NCI-H2196 treated with DMSO at 0.1 percent for 48 hours (cell line): ENCODE results near the gene PLA1A.

Experiments
- DNase-seq: peaks from one replicate; lab custom pipeline; 2025; ENCODE audit not compliant: unreplicated experiment; lab: John Stamatoyannopoulos, UW

The PLA1A gene

DNA sequence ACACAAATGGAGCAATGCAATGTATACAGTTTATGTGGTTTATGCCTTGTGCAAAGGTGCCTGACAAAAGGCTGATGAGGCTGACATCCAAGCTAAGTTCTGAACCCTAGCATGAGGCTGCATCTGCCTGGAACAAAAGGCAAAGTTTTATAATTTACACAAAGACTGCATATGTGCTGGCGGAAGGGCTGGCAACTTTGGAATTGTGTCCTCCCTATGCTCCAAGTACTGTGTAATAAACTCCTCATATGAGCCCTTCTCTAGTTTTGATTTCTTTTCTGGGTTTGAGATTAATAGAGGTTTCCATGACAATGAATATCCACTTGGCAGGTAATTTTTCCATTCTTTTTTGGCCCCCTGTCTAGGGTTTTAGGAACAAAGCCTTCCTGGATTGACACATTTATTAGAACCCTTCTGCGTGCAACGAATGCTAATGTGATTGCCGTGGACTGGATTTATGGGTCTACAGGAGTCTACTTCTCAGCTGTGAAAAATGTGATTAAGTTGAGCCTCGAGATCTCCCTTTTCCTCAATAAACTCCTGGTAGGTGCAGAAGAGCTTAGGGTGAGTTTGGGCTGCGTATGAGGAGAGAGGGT is 10.8 kb downstream of the PLA1A start:
- DNase-seq, result no peak

DNA sequence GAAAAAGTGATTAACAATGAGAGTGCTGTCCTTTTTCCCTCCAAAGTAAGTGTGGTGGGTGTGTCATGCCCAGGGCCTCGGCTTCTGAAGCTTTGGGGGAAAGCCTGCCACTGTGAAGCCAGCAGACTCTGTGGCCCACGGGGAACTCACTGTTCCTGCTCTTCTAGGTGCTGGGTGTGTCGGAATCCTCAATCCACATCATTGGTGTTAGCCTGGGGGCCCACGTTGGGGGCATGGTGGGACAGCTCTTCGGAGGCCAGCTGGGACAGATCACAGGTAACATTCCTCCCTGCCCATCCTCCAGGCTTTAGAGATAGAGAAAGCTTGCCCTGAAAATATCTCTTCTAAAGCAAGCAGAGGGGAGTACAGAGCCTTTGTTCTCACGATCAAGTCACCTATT is 11.6 kb downstream of the PLA1A start:
- DNase-seq, result no peak

DNA sequence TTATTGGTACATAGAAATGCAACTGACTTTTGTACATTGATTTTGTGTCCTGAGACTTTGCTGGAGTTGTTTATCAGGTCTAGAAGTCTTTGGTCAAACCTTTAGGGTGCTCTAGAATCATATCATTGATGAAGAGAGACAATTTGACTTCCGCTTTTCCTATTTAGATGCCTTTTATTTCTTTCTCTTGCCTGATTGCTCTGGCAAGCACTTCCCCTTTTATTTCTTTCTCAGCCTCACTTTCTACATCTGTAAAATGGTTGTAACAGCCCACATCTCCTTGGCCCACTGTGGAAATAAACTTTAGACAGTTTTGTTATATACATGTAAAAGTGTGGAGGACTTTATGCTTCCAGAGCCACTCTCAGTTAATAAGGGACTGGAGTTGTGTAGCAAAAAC is 14.0 kb downstream of the PLA1A start:
- DNase-seq, result no peak

DNA sequence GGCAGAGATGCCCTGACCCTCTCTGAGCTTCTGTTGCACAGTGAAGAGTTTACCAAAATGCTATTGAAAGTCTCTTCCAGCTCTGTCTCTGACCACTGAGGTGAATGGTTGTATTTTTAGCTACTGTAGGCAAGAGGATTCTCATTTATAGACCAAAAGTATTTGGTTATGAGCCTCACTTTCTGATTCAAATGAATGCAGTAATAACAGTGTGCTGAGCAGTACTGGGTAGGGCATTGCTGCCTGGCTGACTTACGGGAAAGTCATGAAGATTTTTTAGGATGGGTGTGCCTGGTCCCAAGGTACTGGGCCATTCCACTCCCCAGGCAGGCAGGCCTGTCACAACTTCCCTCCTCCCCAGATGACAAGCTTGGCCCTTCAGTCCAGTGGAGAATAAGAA is 15.5 kb downstream of the PLA1A start:
- DNase-seq, result no peak

DNA sequence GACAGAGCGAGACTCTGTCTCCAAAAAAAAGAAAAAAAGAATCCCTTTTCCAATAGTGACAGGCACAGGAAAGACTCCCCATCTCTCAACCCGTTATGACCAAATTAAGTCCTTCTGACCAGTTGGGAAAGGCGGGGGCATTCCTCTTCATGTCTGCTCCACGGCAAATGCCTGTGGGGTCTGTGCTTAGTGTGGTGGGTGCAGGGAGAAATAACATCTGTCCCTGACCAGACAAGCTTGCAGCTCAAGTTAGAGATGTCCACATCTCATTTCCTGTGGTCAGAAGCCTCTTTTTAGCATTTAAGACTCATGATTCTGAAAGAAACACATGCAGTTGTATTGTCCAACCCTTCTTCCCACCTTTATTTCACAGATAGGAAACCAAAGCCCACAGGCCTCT is 16.2 kb downstream of the PLA1A start:
- DNase-seq, result no peak

DNA sequence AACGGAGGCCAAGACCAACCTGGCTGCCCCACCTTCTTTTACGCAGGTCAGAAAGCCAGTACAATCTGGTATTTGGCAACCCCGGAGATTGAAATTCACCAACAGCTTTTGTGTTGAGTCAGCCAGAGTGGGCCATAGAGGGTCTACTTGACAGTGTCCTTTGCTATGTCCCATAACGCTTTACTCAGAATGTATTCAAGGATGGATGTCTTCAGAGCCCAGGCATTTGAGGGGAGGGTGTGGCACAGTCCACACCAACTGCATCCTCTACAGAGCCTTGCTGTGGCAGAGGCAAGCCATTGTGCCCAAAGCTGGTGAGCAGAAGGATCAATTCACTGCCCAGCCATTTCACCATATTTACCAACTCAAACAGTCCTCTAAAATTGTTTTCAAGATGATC is 18.4 kb downstream of the PLA1A start:
- no peak for DNase-seq

DNA sequence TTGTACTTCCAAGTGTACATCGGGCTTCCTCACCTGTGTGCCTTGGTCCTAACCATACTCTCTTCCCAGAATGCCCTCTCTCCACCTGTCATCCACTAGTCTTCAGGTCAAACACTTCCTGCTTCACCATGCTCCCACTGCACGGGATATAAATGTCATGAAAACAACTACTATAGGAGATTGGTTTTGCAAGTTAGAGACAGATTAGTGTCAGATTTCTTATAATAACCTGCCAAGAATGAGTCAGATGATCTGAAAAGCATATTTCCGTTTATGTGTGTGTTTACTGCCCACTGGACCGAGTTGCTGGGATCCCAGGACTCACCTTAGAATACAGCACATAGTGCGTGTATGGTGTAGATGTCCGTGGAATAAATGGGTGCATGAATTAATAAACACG is 21.4 kb downstream of the PLA1A start:
- no peak for DNase-seq

DNA sequence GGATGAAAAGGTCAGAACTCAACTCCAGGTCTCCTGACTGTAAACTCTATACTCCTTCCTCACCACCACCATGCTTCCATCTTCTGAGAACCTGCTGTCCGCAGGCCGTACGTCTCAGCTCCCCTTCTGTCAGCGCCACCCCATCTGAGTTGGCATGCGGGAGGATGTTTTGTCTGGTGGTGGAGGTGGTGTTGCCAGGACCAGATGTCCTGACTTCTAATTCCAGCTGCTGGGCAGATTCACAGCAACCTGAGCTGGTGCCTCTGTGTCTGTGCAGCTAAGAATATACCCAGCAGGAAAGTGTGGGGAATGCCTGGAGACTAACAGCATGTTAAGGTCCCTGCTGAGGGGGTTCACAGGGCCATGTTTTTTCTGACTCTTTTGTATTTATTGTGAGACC is 23.2 kb downstream of the PLA1A start:
- no peak for DNase-seq

DNA sequence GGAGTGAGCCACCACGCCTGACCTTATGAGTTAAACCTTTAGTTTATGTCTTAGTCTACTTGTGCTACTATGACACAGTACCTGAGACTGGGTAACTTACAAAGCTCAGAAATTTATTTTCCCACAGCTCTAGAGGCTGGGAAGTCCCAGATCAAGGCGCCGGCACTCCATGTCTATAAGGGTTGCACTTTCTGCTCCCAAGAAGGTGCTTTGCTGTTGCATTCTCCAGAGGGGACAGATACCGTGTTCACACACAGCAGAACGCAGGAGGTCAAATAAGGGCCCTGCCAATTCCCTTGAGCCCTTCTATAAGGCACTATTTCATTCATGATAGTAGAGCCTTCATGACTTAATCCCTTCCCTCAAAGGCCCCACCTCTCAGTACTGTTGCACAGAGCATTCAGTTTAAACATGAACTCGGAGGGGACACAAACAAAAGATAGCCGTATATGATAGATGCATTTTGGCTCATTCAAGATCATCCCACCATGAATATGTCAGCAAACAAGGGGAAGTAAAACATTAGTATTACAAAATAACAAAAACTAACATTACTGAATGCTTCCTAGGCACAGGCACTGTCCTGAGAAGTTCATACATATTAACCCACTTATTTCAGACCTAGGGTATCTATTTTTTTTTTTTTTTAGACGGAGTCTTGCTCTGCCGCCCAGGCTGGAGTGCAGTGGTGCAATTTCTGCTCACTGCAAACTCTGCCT is 26.5 kb downstream of the PLA1A start:
- DNase-seq, result no peak

DNA sequence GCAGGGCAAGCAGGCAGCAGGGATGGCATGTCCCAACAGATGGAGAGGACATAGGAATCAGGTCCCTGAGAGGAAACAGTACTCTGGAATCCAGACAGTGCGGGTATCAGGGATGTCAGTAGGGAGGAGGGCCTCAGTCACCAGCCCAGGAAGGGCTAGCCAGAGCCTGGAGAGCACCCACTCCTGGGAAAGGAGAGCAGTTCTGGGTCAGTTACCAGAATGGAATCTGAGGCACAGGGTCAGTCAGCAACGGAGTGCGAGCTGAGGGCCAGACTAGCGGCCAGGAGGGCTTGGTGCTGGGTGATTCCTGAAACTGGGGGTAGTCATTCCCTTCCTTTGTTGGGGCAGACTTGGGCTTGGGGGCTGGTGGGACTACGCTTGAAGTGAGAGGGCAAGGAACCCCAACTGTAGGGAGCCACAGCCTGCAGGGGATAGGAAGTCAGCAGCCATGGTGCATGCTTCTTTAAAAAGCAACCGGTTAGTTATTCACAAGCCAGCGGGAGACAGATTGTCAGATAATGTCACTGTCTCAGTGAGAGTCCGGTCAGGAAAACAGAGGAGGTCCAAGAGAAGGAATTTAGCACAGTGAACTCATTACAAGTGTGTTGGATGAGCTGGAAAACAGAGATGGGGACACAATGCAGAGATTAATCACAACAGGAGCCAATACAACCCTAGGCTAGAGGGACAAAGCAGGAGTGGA is 27.9 kb downstream of the PLA1A start:
- DNase-seq, result no peak

DNA sequence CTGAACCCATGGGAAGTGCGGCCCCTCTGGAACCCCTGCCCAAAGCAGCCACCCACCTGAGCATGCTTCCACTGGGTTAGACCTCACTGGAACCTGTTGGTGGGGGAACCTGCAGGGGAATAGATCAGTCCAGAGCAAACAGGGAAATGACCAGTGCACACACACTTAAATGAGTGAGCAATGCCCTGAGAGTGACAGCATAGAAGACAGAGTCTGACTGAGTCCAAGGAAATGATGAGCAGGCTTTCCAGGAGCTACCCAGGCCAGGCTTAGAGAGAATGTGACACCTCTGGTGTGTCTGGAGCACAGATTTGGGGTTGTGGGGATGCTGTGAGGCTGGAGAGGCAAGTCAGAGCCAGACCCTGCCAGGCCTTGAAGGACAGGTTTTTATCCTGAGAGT is 28.5 kb downstream of the PLA1A start:
- no peak for DNase-seq

DNA sequence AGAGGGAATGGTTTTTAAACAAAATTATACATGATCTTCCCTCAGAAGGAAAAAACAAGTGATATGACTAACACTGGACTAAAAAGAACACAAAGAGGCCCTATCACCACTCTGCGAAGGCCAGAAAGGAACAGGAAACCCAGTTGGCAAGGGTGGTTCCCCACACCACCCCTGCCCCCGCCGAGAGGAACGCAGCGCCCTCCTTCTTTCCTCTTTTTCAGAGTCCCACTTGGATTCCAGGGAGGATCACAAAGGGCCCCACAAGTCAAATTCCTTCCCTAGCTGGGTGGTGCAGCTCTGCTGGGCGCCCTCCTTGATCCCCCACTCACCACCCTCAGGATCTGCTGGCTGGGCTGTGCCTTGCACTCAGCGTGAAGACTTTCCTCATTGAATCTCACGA is 29.8 kb downstream of the PLA1A start:
- no peak for DNase-seq

DNA sequence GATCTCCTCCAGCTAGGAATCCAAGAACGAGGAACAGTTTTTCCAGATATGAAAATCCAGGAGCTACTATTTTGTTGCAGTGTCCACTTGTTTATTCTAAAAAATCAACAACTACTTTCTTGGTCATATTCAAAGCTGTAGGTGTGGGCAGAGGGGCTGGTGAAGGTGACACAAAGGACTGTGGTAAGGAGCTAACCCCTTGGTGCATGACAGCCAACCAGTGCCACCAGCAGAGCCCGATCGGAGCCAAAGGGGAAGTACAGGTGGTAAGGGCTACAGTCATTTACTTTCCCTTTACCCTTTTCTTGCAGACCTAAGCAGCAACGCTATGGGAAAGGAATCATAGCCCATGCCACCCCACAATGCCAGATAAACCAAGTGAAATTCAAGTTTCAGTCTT is 30.7 kb downstream of the PLA1A start:
- no peak for DNase-seq

DNA sequence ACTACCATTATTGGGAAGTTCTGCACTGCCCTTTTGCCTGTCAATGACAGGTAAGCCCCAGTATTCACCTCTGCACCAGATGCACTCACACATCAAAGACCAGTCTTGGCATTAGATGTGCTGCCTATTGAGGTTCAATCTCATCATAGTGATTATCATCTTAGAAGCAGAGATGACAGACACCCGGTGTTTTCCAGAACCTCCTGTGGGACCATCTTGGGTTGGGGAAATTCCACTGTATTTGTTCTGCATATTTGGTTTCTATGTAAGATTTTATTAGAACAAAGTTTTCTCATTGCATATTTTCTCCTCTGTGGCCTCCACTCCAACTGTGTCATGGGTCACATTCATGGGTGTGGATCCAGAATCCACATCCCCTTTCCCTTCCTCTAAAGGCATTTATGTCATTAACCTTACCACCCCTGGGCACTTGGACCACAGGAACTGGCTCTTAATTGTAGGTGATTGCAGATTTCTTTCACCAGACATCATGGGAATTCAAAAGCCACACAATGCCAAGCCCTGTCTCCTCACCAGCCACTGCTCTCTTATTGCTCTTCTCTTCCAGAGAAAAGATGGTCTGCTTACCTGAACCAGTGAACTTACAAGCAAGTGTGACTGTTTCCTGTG is 31.2 kb downstream of the PLA1A start:
- no peak for DNase-seq

DNA sequence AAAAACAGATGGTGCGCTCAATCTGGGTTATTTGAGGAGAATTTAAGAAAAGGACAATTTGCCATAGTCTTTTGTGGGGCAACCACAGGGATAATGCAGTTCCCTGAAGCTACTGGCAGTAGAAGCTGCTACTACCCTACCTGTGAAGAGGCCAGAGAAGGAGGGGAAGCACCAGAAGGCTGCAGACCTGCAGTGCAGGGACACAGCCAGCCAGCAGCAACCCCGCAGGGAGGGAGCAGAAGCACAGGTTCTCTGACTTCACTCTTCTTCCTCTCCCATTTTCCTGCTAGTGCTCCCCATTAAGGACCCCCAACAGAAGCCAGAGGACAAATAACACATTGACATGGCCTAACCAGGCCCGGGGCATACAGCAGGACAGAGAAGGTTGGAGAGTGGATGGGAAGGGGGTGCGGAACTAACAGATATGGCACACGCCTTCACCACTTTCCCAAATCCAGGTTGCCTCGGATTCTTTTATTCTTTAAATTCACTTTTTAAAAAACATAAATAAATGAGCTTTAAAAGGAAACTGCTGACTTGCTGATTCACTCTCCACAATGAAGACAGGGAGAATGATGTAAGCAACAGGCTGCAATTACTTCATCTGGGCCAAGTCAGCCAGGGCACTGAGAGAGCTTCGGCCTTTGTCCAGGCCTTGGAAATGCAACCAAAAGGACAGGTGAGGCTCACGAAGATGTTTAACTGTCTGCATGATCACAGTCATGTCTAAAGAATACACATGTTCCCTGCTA is 32.6 kb downstream of the PLA1A start:
- no peak for DNase-seq

DNA sequence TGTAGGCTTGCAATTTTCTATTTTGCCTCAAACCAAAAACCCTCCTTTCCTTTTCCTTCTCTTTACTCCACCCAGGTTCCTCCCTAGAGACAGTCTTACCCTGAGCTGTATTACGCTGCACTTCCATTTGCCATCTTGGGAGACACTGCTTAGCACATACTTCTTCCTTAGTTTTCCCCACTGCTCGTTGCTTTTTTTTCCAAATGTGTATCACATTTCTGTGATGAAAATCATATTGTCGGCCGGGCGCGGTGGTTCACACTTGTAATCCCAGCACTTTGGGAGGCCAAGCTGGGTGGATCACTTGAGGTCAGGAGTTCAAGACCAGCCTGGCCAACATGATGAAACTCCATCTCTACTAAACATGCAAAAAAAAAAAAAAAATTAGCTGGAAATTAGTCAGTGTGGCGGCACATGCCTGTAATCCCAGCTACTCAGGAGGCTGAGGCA is 33.2 kb downstream of the PLA1A start:
- DNase-seq, result no peak

DNA sequence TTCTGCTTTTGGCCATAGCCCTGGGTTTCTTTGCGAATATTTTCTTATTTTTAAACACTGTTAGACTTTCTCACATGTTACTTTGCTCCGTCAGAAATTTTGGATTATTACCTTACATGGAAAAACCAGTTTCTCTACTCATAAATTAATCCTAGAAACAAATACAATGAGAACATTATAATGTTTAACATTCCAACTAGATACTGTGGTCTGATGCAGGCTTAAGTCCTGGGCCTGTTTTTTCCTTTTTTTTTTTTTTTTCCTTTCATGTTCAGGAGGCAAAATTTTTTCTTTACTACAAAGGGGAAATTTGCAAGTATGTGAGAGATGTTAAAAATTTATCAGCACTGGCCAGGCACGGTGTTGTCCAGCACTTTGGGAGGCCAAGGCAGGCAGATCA is 33.8 kb downstream of the PLA1A start:
- DNase-seq, result no peak

DNA sequence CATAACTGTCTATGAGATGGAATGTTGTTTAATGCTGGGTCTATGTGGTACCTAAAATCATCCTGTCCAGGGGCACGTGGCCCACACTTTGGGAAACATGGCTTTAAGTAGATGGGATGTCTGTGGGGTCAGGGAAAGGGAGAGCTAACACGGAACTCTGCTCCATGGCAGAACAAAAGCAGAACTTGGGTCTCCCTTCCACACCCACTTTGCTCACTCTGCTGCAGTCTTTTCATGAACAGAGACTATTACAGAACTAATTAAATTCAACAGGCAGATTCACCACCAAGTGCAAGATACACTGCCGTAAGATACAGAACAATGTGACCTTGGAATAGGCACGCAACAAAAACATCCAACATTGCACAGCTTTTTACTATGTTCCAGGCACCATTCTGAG is 34.5 kb downstream of the PLA1A start:
- no peak for DNase-seq

DNA sequence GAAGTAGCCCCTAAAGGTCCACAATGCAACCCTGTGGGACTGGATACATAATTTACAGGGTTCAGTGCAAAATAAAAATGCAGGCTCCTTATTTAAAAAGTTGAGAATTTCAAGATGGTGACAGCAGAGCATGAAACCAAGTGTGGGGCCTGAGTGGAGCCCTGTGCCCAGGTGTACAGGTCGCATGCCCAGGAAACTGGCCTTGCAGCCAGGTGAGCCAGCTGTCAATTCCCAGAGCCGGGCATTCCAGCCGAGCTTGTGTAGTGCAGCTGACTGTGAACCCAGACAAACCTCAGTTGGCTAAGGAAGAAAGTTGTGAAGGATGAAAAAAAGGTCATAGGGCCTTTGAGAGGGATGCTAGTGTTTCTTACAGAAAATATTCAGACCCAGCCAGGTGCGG is 35.1 kb downstream of the PLA1A start:
- no peak for DNase-seq

DNA sequence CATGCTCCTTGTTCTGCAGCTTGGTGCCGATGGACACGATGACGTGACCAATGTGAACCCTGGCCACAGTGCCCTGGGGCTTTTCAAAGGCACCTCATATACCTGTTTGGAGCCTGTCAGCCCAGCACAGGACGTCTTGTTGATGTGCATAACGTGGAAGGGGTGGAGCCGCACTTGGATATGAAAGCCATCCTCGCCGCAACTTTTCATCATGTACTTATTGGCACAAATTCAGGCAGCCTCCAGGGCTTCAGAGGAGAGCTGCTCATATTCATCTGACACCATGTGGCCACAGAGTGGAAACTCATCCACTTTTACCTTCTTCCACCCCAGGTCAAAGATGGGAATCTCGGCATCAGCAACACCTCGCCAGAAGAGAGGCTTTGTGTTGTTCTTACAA is 38.0 kb downstream of the PLA1A start:
- DNase-seq, result no peak

DNA sequence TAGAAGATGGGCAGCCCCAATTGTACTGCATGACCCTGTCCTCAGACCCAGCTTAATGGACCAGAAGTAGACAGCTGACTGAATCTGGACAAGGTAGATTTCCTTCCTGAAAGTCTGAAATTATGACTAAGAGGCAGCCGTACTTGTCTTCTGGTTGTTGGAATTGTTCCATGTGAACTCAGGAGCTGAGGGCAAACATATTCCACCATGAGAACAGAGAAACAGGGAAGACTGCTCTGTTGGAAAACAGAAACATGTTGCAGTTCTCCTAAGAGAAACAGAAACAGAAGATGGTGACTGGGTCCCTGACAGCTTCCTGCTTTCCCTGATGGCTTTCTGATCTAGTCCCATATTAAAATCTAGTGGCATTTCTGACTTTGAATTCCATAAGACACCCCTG is 38.6 kb downstream of the PLA1A start:
- no peak for DNase-seq
